GM10266 (cell line): Measurements from ENCODE around the gene TASP1.

ENCODE experiments used
- DNase-seq: peaks from one replicate; pipeline ENCODE4 v3.0.0; 2012; ENCODE audit errors: extremely low spot score
- TF ChIP-seq, protein P1 (sequence below): IDR thresholded peaks from 2 replicates; pipeline ENCODE4 v1.5.1; 2012; ENCODE audit warnings: mild to moderate bottlenecking, low read depth; ENCODE audit not compliant: control insufficient read depth, insufficient read depth; ENCODE audit errors: missing control alignments

The TASP1 gene

DNA sequence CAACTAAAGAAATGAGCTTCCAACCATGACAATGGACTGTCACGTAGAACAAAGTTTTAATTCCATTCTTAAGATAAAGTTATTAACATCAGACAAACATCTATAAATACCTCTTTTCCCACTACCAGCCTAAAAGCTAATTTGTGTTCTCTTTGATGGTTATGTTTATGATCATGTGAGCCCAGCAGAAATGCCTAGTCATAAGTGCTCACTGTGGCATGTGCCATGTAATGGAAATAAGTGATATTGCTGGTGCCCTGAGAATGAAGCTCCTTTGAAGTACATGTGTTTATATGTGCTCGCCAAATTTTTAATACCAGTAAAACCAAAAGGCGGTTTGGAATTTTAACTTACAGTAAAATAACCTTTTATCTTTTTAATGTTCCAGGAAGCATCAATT lies 211.9 kb downstream of the TASP1 start:
- DNase-seq = no peak
- TF ChIP-seq, protein P1, sequence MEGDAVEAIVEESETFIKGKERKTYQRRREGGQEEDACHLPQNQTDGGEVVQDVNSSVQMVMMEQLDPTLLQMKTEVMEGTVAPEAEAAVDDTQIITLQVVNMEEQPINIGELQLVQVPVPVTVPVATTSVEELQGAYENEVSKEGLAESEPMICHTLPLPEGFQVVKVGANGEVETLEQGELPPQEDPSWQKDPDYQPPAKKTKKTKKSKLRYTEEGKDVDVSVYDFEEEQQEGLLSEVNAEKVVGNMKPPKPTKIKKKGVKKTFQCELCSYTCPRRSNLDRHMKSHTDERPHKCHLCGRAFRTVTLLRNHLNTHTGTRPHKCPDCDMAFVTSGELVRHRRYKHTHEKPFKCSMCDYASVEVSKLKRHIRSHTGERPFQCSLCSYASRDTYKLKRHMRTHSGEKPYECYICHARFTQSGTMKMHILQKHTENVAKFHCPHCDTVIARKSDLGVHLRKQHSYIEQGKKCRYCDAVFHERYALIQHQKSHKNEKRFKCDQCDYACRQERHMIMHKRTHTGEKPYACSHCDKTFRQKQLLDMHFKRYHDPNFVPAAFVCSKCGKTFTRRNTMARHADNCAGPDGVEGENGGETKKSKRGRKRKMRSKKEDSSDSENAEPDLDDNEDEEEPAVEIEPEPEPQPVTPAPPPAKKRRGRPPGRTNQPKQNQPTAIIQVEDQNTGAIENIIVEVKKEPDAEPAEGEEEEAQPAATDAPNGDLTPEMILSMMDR = no peak

DNA sequence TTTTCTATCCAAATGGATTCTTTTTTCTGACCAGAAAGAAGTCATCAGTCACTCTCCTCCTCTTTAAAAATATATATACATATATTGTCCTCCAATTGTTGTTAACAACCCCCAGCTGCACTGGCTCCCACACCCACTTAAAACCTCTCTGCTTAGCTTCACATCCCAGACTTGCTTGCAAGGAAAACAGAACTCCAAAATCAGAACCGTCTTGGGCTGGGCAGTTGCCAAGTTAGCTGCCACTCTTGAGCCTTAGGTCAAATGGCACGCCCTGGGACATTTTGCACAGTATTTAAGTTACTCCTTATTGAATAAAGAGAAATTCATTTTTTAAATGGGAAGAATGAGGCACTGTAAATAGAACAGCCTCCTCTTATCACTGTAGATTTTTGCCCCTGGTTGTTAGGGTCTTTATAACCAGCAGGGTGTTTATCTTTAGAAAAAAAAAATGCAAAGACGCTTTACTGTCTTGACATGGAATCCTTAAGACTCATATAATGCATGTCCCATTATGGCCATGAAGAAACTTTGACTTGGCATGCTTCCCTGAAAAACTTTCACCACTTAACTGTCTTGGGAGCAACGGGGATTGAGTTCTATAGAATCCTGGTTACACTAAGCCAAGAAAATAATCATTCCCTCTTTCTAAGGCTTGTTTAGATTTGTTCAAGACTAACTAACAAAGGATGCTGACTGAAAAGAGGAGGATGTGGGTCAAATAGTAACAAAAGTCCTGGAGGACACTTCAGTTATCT lies 213.2 kb downstream of the TASP1 start:
- TF ChIP-seq, protein P1 = no peak
- DNase-seq = no peak

DNA sequence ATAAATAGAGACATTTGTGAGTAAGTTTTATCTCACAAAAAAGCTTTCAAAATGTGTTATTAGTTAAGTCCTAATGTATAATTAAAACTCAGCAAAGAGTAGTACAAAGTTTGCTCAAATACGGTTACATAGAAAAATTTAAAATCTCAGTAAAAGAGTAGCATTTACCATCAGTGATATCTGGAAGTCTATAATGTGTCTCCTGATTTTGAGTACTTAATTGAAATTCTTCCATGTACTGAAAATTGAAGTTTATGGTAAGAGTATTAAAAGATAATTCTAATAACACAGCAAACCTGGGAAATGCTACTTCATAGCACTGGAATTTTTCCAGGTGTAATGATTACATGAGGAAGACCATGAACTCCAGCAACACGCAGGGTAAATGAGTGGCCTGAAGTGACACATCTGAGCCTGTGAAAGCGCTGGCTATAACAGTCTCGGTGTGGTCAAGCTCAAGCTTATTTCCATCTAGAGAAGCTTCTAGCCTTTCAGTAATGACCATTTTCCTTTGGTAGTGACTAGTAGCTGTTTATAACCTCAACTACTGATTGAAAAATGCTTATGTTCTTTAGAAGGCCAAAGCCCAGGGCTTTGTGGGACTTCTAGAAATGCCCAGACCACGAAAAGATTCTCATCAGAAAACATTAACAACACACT lies 214.4 kb downstream of the TASP1 start:
- TF ChIP-seq, protein P1 = no peak
- DNase-seq = no peak

DNA sequence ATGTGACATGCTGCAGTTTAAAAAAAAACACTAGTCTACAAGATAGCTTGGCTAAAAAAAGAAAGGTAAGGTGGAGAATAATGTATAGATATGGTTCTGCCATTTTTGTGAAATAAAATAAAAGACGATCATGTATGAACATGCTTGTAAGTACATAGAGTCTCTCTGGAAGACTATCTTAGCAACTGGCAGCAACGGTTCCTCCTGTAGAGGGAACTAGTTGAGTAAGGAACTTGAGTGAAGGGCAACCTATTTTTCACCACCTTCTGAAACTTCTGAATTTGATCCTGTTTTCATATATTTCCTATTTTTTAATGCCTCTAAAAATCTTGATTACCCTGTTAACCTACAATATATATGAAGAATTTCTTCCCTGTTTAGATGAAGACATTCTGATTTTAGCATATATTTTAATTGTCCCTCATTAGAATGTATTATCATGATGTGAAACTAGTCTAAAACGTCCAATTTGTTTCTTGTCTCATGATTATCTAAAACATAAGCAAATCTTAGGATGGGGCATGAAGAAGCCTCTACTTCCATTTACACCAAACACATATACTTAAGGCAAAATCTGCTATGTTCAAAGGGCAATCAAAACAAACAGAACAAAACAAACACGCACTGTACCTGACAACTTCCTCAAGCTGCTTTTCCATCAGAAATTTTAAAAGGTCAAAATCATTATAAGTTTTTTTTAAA lies 215.1 kb downstream of the TASP1 start:
- DNase-seq = no peak
- TF ChIP-seq, protein P1 = no peak

DNA sequence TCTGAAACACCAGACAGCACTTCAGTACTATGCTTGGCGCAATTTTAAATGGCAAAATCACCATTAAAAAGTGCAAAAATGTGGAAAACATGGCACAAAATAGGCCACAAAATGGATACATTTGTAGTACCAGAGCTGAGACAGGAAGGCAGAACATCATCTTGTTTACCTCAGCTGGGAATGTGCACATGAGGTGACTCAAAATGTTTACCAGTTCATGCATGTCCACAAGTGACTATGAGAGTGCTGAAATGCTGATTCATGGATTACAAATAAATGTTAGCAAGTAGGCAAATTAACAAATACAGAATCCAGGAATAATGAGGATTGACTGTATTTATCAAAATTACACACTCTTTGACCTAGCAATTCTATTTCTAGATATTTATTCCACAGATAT lies 216.1 kb downstream of the TASP1 start:
- TF ChIP-seq, protein P1 = no peak
- DNase-seq = no peak

DNA sequence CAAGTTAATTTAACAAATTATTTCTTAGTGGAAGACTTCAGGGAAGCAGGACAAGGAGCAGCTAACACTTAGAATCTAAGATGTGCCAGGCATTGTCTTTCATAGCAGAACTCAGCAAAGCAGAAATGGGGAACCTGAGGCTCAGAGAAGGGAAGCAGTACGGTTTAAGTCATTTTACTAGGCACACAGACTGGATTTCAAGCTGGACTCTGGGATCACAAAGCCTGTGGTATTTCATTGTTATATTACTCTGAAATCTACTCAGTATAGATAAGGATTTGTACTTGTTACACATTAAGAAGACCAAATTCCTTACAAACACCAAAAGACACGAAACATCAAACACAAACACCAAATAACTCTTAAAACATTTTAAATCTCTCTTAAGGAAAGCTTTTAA lies 218.1 kb downstream of the TASP1 start:
- DNase-seq = no peak
- TF ChIP-seq, protein P1 = no peak
